Stimulated activated CD4-positive, alpha-beta T cell treated with anti-CD3 and anti-CD28 coated beads, Interleukin-4, amount 100 ng/mL, for 48 hours (primary cell): ENCODE results near the gene ANKRD42.
"Not testable (repeated sequence)": the region's sequence is repeated elsewhere in the genome, so short reads cannot be mapped to it uniquely, and the experiment has no call there.

Experiments
- DNase-seq, 2 donors: peaks; one replicate each; pipeline ENCODE4 v3.0.0-alpha.2; 2020; ENCODE audit warnings: low read depth in 2 of 2

The ANKRD42 gene

DNA sequence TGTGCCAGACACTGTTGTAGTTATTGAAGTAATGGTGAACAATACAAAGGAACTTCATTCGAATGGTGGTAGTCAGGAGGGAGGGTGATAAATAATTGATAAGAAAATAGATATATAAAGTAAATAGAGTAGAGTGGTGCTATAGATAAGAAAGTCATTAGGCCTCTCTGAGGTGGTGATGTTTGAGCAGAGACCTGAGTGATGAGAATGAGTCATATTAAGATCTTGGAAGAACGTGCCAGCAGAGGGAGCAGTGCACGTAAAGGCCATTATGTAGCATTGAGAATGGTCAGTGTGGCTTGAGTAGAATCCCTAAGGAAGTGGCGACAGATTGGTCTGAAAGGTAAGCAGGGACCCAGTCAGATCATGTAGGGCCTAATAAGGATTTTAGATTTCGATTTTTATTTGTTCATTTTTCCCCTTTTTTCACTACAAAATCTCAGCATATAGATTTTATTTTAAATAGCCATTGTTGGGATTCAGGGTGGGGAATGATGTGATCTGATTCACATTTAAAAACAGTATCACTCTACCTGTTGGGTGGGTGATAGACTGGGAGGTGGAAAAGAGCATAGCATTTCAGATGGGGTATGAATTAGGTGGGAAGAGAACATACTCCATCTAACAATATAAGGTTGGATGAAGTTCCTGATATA, 47.9 kb downstream of the ANKRD42 start:
- DNase-seq, result peak in 1 of 2 donors; percentile 4

DNA sequence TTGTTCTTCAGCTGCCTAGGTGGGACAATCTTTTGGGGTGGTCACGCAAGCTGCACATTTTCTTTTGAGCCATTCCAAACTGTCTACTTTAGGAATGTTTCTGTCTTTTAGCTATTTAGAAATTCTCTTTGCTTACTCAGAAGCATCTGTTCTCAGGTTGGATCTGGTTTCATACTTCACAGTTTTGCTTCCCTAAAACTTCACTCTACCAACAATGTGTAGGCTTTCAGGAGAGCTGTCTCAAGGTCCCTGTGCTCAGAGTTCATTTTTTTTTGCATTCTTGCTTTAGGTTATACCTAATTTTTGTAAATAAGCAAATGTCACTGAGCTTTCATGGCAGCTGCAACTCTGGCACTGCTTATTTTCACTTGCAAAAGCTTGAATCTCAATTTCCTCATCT, 55.9 kb downstream of the ANKRD42 start:
- DNase-seq, result no peak

DNA sequence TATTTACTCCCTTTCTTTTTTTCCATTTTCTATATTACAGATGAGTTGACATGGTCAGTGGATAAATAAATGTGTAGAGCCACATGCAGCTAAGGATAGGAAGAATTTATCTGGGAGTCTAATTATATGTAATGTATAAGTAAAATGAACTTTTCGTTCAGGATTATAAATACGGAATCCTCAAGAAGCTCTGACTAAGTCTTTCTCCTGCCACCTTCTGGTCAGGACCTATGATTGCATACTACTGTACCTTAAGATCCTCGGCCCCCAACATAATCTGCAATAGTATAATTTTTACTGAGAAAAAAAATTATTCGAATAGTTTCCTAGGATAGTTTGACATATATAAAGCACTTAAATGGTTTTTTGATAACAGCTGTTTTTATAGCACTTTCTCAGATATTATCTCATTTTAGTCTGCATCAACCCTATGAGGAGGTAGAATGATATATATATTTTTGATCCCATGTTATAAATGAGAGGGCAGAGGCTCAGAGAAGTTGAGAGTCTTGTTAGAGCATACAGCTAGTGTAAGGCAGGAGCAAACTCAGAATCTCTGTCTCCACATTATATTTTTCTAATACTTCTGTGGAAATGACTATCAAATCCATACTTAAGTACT, 56.6 kb downstream of the ANKRD42 start:
- no peak for DNase-seq

DNA sequence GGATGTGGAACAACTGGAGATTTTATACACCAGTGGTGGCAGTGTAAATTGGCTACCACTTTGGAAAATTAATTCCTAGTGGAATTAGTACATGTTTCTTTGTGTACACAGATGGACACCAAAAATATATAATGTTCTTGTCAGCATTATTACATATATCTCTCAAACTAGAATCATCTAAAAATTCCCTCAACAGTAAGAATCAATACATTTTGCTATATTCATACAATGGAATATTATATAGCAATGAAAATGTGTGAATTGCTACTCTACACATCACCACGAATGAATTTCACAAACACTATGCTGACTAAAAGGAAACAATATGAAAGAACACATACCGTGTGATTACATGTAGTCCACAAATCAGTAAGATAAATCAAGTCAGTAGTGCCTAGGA, 58.8 kb downstream of the ANKRD42 start:
- no peak for DNase-seq

DNA sequence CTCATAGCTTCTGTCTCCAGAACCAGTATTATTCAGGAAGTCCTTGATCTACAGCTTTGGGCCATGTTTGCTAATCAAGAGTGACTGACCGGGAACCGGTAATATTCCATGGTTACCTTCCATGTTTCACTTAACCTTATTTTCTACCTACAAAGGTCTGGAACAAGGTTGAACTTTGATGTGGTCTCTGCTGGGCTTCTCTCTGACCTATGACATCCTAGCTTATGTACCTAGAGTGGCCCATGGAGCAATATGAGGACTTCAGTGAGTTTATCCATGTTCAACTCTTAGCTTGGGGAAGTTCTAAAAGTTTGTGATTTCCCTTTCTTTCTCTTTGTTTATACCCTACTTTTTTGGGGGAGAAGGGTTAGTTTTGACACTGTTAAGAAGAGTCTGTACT, 59.4 kb downstream of the ANKRD42 start:
- no peak for DNase-seq

DNA sequence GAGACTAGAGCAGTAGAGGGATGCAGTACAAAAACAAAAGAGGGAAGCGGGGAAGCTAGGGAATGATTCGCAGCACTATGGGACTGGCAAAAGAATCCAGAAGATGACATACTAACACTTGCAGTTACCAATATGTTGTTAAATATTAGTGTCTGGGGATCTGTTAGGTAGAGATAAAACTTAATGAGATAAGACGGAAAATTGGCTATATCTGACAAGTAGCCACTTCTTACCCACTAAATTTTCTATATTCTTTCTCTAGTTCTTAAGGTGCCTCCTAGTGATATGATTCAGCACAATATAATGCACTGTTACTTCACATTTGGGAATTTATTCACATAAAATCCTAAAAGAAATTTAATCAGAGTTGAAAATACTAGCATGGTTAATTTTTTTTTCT, 61.9 kb downstream of the ANKRD42 start:
- no peak for DNase-seq

DNA sequence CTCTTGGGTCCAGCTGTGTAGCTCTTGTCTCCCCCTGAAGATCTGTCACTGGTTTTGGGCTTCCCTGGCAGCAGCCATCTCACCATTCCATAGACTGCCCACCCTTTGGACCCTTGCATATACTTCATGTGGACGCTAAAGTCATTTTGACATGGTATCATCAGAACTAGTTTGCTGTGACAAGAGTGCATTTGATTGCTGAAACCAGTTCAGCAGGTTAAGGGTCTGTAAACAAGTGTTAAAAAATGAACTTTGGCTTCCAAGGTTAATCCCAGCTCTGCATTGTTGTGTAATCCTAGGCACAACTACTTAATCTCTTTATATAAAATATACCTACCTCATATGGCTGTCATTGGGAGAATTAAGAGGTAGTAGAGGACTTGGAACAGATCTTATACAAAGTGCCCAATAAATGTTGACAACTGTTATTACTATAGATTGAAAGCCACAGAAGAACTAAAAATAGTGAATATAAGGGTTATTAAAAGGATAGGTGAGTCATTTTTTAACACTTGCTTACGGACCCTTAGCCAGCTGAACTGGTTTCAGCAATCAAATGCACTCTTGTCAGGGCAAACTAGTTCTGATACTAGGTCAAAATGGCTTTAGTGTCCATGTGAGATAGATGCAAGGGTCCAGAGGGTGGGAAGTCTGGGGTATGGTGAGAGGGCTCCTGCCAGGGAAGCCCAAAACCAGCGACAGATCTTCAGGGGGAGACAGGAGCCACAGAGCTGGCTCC, 63.3 kb downstream of the ANKRD42 start:
- no peak for DNase-seq

DNA sequence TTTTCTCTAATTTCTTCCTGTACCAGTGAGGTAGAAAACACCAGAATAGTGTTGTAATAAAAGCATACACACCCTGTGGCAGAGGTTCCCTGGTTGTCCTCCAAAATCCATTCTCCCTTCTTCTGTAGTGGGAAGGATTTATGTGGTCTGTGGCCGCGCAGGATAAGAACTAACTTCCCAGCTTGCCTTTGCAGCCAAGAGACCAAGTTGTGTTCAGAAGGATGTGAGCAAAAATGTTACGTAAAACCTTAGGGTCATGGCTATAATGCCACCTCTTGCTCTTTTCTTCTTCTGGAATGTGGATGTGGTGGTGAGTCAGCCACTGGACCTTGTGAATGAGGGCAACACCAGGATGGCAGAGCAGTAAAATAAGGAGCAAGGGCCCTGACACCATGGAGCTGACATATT, 64.3 kb downstream of the ANKRD42 start:
- DNase-seq, result no peak

DNA sequence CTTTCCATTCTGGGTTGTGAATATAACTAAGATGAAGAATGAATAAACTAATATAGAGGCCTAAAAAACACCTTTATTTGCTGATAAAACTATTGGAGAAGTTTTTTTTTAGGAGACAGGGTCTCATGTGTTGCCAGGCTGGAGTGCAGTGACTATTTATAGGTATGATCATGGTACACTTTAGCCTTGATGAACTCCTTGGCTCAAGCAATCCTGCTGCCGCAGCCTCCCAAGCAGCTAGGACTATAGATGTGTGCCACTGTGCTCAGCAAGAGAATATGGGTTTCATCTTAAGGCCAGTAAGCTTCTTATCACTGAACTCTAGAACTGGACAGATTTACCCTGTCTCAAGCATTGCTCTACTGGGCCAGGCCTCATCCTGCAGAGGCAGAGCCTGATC, 66.0 kb downstream of the ANKRD42 start:
- DNase-seq, result no peak

DNA sequence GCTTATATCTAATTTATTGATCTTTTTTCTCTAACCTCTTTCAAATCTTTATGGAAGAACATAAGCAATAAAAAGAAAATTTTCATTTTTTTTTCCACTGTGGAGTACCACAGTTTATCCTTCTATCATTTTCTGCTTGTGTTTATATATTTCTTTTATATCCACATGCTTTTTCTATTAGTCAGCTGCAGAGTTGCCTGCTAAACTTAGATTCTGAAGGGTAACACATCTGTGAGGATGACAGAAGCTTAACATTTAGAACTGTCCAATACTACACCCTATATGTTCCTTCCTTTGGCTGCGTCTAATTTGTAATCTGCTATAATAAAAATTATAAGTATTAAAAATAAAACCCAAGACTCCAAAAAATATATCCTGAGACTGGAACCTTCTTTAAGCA, 71.8 kb downstream of the ANKRD42 start:
- no peak for DNase-seq

DNA sequence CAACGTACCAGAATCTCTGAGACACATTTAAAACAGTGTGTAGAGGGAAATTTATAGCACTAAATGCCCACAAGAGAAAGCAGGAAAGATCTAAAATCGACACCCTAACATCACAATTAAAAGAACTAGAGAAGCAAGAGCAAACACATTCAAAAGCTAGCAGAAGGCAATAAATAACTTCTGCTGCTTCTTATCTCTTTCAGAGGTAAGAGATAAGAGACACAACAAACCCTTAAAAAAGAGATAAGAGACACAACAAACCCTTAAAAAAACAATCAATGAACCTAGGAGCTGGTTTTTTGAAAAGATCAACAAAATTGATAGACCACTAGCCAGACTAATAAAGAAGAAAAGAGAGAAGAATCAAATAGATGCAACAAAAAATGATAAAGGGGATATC, 75.6 kb downstream of the ANKRD42 start:
- not testable (repeated sequence) for DNase-seq

DNA sequence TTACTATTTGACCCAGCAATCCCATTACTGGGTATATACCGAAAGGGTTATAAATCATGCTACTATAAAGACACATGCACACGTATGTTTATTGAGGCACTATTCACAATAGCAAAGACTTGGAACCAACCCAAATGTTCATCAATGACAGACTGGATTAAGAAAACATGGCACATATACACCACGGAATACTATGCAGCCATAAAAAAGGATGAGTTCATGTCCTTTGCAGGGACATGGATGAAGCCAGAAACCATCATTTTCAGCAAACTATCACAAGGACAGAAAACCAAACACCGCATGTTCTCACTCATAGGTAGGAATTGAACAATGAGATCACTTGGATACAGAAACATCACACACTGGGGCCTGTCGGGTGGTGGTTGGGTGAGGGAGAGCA, 78.2 kb downstream of the ANKRD42 start:
- DNase-seq, result not testable (repeated sequence)

DNA sequence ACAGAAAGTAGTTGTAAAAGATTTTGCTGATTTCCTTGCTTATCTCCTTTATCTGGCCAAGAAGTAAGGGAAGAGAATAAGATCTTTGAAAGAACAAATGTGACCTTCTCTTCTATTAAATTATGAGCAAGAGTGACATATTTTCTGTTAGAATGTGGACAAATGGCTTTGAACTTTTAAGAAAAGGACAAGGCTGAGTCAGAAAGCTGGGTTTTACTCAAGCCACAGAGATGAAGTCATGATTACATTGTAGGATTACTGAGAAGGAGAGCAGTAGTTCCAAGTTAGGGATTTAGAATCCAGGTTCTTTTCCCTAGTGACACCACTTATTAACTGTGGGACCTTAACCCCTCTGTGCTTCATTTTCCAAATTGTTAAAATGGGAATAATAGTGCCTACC, 79.1 kb downstream of the ANKRD42 start:
- DNase-seq, result no peak

DNA sequence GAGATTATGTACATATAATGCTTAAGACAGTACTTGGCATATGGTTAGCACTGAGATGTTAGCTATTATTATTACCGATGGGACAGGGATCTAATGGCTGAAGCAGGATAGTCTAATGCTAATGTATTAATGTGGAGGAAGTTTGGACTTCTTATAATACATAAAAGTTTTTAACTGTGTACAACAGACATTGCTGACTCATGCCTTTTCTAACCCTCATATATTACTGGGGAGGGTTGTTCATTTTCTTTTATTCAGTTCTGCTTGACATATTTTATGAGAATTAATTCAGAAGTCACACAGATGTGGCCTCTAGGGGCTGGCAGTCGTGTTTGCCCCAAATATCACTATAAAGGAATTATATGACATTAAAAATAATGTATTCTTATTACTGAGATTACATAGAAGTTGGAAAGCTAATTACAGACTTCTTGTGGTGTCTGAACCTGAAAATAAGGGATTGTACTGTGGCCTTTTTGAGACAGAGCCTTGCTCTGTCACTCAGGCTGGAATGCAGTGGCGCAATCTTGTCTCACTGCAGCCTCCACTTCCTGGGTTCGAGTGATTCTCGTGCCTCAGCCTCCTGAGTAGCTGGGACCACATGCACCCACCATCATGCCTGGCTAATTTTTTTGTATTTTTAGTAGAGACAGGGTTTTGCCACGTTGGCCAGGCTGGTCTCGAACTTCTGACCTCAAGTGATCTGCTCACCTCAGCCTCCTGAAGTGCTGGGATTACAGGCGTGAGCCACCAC, 82.6 kb downstream of the ANKRD42 start:
- DNase-seq, result no peak

DNA sequence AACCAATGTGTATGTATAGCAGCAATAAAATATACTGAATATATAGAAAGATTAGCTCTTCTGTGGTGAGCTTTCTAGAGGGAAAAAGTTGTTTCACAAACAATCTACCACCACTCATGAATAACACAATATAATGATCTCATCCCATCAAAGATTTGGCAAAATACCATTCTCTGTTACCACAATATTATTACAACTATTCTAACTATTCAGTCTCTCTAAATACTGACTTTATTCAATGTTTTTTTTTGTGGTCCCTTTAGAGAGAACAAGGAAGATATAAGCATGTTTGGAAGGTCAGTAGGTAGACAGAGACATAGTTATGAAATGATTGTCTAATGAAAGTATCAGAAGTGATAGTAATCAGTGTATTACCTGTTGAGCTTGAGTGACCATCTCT, 84.8 kb downstream of the ANKRD42 start:
- DNase-seq, result no peak

DNA sequence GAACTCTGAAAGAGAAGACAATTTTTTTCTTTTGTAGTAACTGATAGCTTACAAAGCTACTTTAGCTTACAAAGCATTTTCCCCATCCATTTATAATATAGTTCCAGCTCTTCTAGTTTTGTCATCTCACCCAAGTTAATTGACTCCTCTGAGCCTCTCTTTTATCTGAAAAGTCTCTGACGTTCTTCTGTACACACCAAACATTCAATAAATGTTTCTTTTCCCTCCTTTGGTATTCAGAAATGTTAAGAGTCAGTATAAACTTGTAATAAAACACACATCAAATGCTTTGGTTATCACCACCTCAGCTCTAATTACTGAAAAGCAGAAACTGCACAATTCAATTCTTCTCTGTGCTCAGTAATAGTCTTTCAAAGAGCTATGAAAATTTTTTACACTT, 86.7 kb downstream of the ANKRD42 start:
- DNase-seq, result no peak

DNA sequence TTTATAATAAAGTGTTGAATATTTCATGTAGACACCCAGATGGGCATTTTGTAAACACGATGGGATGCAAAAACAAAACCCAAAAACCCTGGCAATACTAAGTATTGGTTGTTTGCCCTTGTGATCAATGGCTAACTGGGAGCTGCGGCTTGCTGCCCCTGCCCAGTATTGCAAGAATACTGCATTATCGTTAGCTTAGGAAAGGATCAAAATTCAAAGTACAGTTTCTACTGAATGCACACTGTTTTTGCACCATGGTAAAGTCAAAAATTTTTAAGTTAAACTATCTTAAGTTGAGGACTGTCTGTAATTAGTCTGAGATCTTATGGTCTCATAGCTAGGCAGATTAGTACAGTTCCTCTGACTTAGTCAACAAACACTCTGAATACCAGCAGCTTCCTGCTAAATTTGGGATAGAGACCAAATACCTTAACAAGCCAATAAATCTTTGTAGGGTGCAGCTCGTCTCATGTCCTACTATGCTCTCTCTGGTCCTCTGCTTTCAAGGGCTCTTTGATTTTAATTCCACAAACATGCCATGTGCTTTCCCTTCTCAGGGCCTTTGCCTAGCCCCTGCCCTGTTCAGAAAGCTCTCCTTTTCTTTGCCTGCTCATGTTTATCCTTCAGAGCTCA, 88.7 kb downstream of the ANKRD42 start:
- DNase-seq, result no peak

DNA sequence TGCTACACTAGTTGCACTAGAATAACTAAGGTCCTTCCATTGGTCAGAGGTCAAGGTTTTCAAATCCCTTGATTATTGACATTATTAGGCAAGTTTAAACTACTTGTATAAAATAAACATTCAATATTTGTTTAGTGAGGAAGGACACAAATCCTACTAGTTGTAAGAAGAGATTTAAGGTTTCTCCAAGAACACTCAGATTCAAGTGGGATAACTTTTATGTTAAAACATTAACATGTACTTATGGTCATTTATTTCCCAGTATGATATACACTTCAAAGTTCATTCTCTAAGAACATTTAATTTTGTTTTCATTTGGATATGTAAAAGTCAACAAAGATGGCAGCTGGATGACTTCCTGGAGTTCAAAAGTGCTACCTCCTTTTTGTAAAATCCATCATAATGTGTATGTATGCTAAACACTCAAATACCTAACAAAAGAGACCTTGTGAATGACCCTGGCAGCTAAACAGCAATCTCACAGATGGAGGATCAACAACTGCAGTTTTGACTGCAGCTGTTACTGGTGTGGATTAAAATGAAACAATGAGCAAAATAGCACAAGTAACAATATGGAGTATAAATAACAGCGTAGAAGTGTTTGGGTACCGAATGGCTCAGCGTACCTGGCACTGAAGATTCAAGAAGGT, 91.1 kb downstream of the ANKRD42 start:
- DNase-seq, result no peak

DNA sequence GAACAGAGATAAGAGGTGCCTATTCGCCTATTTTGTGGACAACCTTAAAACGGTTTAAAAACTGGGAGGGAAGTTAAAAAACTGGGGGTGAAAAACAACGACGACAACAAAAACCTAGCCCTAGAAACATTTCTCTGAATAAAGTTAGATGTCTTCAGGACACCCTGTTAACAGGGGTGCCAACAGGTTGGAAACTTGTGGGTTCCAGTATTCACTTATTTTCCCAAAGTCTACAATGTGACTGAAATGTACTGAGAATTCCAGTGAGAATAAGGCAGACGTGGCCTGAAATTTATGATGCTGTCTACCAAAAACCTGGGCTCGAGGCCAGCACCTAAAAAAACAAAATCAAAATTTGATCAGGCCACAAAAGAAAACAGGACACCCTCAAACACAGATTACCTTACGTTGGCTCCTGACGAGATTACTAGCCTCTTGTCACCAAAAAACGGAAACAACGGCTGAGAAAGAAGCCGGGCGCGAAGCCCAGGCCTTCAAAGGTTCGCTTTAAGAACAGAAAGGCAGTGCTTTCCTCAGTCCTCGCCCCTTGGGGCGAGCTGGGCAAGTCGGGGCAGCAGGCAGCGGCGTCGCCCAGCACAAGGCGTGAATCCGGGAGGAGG, 91.7 kb downstream of the ANKRD42 start:
- no peak for DNase-seq

DNA sequence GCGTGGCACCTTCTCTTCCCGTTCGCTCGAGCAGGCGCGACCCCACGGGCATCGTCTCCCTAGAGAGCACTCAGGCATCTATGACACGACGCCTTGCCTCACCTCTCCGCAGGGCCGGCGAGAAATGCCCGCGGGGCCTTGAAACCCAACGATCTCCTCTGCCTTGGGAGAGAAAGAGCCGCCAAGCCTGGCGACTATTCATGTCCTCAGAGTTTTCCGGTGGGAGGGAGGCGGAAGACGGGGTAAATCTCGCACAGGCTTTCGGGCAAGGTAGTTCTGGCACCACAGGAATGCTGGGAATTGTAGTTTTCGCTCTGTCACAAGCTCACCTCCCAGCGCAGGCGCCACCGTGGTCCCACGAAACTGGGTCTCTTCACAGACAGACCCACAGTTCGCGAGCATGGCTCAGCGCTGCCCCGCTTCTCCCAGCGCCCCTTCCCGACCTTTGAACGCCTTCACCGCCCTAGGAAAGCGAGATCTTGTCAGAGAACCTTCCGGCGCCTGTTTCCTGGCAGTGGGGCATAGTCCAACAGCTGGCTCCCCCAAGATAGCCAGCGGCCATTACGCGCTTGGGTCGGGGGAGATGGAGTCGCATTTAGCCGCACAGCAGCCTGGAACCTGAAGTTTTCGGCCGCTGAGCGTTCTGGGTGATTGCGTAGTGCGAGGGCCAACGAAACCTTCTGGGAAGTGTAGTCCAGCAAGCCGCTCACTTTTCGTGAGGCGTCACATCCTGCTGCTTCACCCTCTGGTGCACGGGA, 92.4 kb downstream of the ANKRD42 start, which contains the start of gene CCDC90B:
Gene CCDC90B, minus strand, starts transcription at position 597 of the 758 bp plus-strand sequence. Its CDS starts 395 bp downstream, at position 202.
- peak; percentile 81 to 87 for DNase-seq
